ENCODE measurements around the gene GYS1.

Gene GYS1

GRCh38 chr19:48965806-48966540 lies 27.1 kb downstream of the GYS1 start:
- no peak for DNase-seq (ENCODE audit: low read depth, low spot score)
- peak overlapping the region; percentile 75 for H3K27ac ChIP-seq

- peak within 1 kb of the TSS; percentile 75 for H3K27ac ChIP-seq
- DNase-seq (ENCODE audit: low read depth, low spot score), result no peak
Measured at GRCh38 chr19:48965040-48965805, 27.9 kb downstream of the GYS1 start, which contains the start of gene FTL. Gene FTL, plus strand, starts transcription at chr19:48965309. Its CDS starts 199 bp downstream, at chr19:48965508.

GRCh38 chr19:48964205-48965039 lies 28.7 kb downstream of the GYS1 start:
- peak overlapping the region; percentile 75 for H3K27ac ChIP-seq
- DNase-seq (ENCODE audit: low read depth, low spot score), result no peak

- DNase-seq (ENCODE audit: low read depth, low spot score), result no peak
Measured at GRCh38 chr19:48963371-48964204, 29.5 kb downstream of the GYS1 start.

GRCh38 chr19:48962849-48963165 lies 30.3 kb downstream of the GYS1 start:
- H3K27ac ChIP-seq, result peak overlapping the region; percentile 75
- DNase-seq (ENCODE audit: low read depth, low spot score), result no peak

More at GRCh38 chr19:48963371-48964204, 29.5 kb downstream of the GYS1 start:
- H3K27ac ChIP-seq, result peak overlapping the region; percentile 75

GRCh38 chr19:48962029-48962848 lies 30.9 kb downstream of the GYS1 start:
- H3K27ac ChIP-seq, result peak overlapping the region; percentile 75
- DNase-seq (ENCODE audit: low read depth, low spot score), result no peak

GRCh38 chr19:48961673-48962028 lies 31.5 kb downstream of the GYS1 start:
- H3K27ac ChIP-seq, result peak overlapping the region; percentile 75
- DNase-seq (ENCODE audit: low read depth, low spot score), result no peak

GRCh38 chr19:48961051-48961649 lies 32.0 kb downstream of the GYS1 start:
- DNase-seq (ENCODE audit: low read depth, low spot score), result no peak
- H3K27ac ChIP-seq, result no peak overlapping the region

- no peak overlapping the region for H3K27ac ChIP-seq
- no peak for DNase-seq (ENCODE audit: low read depth, low spot score)
Measured at GRCh38 chr19:48959341-48960239, 33.5 kb downstream of the GYS1 start.

GRCh38 chr19:48958006-48958405 lies 35.1 kb downstream of the GYS1 start:
- DNase-seq (ENCODE audit: low read depth, low spot score), result no peak
- H3K27ac ChIP-seq, result no peak overlapping the region

GRCh38 chr19:48955308-48955958 lies 37.7 kb downstream of the GYS1 start:
- H3K27ac ChIP-seq, result peak overlapping the region; percentile 78
- DNase-seq (ENCODE audit: low read depth, low spot score), result no peak

- peak within 1 kb of the TSS; percentile 78 for H3K27ac ChIP-seq
- peak; percentile 74 for DNase-seq (ENCODE audit: low read depth, low spot score)
Measured at GRCh38 chr19:48954595-48955307, 38.4 kb downstream of the GYS1 start, which contains the start of gene BAX. Gene BAX, plus strand, starts transcription at chr19:48954875. Its CDS starts 54 bp downstream, at chr19:48954929.

GRCh38 chr19:48953990-48954594 lies 39.0 kb downstream of the GYS1 start:
- DNase-seq (ENCODE audit: low read depth, low spot score), result no peak
- H3K27ac ChIP-seq, result peak overlapping the region; percentile 78

GRCh38 chr19:48953141-48953540 lies 40.0 kb downstream of the GYS1 start:
- no peak overlapping the region for H3K27ac ChIP-seq
- no peak for DNase-seq (ENCODE audit: low read depth, low spot score)

GRCh38 chr19:48950830-48951519 lies 42.1 kb downstream of the GYS1 start:
- H3K27ac ChIP-seq, result no peak overlapping the region
- no peak for DNase-seq (ENCODE audit: low read depth, low spot score)
